IPS-11a (cell line): Measurements from ENCODE around the gene CASD1.

ENCODE experiments used
- H3K4me3 ChIP-seq: one replicate; pipeline ENCODE4 v1.5.1; 2013; ENCODE audit warnings: low read depth, low read length, control low read depth

Gene CASD1

GRCh38 chr7:94512735-94513564 is 3.3 kb downstream of the CASD1 start:
- no peak overlapping the region for H3K4me3 ChIP-seq

GRCh38 chr7:94513565-94513860 is 3.9 kb downstream of the CASD1 start:
- no peak overlapping the region for H3K4me3 ChIP-seq

DNA sequence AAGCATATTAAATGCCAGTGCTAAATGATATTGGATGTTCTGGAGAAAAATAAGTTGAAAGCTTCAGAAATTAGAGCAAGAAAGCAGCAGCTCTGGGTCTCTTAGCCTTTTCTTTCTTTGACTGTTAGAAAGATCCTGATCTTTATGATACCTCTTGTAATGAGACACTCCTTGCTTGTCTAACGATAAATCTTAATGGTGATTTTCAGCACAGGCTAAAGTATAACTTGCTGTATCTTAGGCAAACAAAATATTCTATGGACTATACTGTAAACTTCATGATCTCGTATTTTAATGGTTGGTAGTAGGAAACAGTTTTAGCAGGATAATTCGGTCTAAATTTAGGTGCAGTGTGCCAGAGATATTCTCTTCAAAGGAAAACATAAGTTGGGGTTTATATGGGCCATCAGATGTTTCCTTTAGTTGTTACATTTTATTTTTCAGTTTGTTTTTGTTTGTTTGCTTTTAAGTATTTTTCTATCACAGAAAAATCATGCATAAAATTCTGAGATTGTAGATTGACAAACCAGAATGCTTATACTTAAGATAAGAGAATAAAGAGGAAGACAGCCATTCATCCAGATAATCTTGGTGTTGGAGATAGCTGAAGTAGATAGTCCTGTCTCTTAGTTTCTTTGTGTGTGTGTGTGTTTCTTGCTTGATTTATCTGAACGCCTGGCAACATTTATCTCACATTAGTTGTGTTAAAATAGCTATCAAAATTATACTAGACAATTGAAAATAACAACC is 4.7 kb downstream of the CASD1 start:
- H3K4me3 ChIP-seq = no peak overlapping the region

- no peak overlapping the region for H3K4me3 ChIP-seq
These were observed 5.3 kb downstream of the CASD1 start for GRCh38 chr7:94514917-94515316.

DNA sequence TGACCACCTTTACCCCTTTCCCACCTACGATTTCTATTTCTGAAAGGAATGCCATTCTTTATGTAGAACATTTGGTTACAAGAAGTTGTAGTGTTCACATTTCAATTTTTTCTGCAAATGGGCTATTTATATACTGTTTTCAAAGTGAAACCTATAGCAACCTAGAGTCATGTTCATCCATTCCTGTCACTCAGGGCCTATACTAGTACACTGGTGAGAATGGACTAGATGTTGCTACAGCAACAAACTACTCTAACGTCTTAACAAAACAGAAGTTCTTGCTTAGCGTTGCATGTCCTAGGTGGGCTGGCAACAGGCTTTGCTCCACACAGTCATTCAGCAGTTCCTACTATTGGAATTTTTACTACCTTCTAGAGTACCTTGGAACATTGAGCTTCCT is 16.3 kb downstream of the CASD1 start:
- no peak overlapping the region for H3K4me3 ChIP-seq

DNA sequence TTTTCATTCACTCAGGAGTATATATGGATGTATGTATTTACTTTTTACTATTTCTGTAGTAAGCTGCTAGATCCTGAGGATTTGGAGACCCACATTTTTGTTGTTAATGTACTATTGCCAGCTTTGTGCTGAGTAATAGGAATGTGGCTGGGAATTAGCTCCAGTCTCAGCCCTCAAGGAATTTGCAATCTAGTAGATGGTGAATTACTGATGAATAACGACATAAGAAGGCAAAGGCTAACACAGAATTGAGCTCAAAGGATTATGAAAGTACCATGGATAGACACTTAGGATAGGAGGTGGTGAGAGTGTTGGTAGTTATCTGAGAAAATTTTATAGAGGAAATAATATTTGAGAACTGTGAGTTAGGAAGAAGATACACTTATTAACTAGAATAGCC is 19.9 kb downstream of the CASD1 start:
- no peak overlapping the region for H3K4me3 ChIP-seq

DNA sequence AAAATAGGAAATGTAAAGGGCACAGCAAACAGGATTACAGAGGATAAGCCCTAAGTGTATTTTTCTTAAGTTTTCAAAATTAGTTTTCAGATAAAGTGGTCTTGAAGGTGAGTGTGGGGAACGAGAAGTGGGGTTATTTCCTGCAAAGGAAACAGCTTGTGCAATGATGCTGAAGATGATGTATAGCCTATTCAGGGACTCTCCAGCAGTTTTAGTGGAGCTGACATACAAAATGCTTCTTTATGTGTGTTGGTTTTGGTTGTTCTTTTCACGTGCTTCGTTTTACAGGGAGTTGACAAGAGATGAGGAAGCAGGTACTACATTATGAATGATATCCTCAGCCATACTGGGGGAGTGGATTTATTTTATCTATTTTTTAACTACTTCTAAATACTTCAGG is 20.5 kb downstream of the CASD1 start:
- no peak overlapping the region for H3K4me3 ChIP-seq

GRCh38 chr7:94532676-94533075 is 23.1 kb downstream of the CASD1 start:
- H3K4me3 ChIP-seq = no peak overlapping the region

GRCh38 chr7:94540428-94540827 is 30.8 kb downstream of the CASD1 start:
- H3K4me3 ChIP-seq = no peak overlapping the region

DNA sequence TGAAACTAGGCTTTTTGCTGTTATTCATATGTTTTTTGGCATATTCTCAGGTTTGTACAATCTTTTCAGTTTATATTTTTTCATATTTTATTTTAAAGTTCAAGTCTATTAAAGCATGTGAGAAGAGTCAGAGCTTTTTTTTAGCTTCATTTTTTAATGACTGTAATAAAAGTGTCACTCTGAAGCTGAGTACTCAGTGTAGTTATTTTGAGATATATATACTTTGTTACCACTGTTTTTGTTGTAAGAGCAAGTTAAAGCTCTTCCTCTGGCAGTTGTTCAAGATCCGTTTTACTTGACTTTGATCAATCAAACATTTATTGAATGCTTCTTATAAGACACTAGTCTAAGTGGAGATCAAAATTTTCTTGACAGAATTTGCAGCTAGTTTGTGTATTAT is 37.5 kb downstream of the CASD1 start:
- no peak overlapping the region for H3K4me3 ChIP-seq

DNA sequence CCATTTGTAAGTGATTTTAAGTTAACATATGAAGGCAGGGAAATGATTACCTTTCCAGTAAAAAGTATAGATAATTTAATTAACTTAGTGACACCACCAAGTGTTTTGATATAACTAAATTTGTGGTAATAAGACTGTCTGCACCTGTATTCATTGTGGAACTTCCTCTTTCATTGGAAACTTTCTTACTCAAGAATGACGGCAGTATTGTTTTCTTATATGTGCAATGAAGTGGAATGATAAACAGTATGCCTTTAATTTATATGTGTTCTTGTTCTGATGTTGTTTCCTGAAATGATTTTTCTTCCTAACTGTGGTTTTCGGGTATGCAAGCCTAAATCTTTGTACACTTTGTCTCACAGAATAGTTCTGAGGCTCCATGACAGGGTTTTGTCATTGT is 46.4 kb downstream of the CASD1 start:
- H3K4me3 ChIP-seq = no peak overlapping the region

GRCh38 chr7:94557215-94557614 is 47.6 kb downstream of the CASD1 start:
- no peak overlapping the region for H3K4me3 ChIP-seq

DNA sequence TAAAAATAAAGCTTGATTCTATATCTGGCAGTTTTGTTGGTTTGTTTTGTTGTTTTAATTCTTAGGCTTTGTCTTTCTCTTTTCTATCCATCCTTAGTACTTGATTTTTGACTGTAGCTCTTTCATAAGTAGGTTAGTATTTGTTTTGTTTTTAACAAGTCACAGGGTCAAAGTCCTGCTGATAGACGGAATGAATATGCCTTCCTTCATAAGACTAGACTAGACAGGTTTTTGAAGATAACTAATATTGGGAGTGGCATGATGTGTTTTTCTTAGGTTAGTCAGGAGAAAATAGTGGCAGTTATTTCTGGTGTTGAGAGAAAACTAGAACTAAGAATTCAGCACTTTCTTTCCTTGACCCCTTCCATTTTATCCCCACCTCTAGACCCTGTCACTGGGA is 50.4 kb downstream of the CASD1 start:
- no peak overlapping the region for H3K4me3 ChIP-seq

DNA sequence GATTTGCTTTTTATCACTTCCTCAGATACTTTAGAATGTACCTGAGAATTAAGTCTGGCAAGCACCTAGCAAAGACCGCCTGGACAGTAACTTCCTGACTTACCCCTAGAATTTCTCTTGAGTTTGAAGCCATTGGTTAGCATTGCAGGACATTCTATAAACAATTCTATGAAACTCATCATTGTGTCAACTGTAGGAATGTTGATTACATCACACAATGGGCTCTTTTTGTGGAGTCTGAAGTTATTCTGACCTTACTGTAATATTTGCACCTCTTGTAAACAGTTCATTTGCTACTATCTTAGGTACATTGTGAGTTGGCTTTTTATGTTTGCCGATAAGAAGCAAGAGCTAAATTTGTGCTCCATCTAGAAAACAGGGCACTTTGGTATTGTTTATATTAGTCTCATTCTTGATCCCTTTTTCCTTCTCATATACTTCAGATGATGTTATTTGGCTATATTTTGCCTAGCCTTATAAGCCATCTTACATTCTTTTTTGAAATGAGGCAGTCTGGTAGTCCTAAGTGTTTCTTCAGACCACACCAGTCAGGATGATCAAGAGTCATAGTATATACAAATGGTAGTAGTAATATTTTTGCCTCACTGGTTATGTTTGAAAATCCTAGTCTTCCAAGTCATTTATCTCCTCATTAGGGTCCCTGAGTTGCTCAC is 52.4 kb downstream of the CASD1 start:
- H3K4me3 ChIP-seq = no peak overlapping the region

- no peak overlapping the region for H3K4me3 ChIP-seq
These were observed 52.9 kb downstream of the CASD1 start for GRCh38 chr7:94562525-94562924.

- no peak overlapping the region for H3K4me3 ChIP-seq
These were observed 55.8 kb downstream of the CASD1 start for GRCh38 chr7:94565247-94565894.

GRCh38 chr7:94567396-94567795 is 57.8 kb downstream of the CASD1 start:
- H3K4me3 ChIP-seq = no peak overlapping the region

- H3K4me3 ChIP-seq = no peak overlapping the region
These were observed 62.2 kb downstream of the CASD1 start for GRCh38 chr7:94571816-94572215.

GRCh38 chr7:94575646-94576045 is 66.0 kb downstream of the CASD1 start:
- no peak overlapping the region for H3K4me3 ChIP-seq

DNA sequence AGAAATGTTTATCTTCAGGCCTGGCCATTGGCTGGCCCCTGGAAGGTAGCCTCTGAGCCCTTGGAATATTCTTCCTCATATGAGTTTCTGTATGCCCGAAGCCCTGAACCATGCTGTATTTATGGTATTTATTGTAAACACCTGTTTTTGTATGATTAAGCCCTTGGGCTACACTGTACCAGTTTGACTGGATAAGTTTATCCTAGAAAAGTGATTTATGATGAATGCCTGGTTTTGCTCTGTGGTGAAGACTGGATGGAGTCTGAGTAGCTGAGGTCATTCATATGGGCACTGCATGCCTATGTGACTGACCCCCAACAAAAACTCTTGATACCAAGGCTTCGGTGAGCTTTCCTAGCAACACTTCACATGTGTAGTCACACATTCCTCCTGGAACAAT is 66.7 kb downstream of the CASD1 start:
- H3K4me3 ChIP-seq = no peak overlapping the region

DNA sequence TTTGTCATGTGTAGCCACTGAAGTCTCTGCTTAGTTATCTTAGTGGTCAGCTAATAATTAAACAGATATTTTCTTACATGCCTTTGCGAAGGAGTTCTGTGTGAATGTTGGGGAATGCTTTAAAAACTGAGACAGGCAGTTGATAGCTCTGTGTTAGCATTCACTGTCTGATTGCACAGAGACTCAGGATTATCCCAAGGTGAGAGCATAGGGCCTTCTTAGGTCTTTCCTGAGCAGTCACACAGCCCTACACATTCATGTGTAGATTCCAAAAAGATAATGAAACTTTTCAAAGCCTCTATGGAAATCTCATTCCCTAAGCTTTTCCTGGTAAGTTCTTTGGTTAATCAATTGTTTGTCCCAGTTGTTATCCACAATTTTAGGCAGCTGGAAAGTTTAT is 67.7 kb downstream of the CASD1 start:
- H3K4me3 ChIP-seq = no peak overlapping the region

DNA sequence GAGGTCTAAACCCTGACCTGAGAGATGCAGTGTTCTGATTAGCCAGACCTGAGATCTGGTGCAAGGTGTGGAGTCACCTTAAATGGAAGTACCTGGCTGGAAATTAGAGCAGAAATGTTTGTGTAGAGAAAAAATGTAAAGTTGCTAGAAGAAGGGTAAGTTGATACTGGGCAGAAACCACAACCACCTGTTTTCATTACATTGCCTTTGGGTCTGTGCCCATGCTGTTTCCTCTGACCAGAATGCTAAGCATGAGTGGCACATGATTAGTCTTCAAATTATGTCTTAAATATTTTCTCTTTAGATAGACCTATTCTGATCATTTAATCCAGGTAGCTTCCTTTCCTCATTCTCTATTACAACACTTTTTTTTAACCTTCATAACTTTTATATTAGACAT is 69.0 kb downstream of the CASD1 start:
- H3K4me3 ChIP-seq = no peak overlapping the region
